Thyroid gland (tissue), 4 donors: ENCODE data around the gene GPRC5D.

Experiments
- POLR2A ChIP-seq, 2 donors: fragments of 450-650 bp; IDR thresholded peaks; one replicate each; pipeline ENCODE4 v1.6.1; 2017; ENCODE audit warnings: antibody characterized with exemption in 2 of 2, mild to moderate bottlenecking in 2 of 2, moderate library complexity in 1 of 2
- TF ChIP-seq, protein P1 (sequence below), 6 experiments: fragments of 200-600 bp in 3 of 6; fragments of 450-650 bp in 3 of 6; sonication (generic) in 3 of 6; IDR thresholded peaks; one replicate each; pipeline ENCODE4 v1.5.1; 2016 to 2019; ENCODE audit warnings: antibody characterized with exemption in 6 of 6, mild to moderate bottlenecking in 2 of 6, inconsistent platforms in 1 of 6, moderate library complexity in 1 of 6

DNA sequence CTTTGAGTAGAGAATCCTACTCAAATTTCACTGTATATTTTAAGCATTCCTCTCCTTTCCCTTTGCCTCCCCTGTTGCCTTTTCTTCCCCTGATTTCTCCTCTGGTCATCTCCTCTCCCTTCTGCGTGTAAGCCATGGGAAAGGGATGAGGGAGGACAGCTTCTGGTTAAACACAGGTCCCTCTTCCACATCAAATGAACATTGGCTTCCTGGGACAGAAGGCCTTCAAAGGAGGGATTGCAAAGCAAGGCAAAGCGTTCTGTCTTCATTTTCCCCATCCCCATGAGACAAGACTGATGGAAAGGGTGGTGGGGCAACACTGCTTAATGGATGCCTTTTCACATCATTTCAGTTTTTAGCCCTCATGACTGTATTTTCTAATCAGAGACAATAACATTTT is 34.5 kb downstream of the GPRC5D start:
- TF ChIP-seq, protein P1, sequence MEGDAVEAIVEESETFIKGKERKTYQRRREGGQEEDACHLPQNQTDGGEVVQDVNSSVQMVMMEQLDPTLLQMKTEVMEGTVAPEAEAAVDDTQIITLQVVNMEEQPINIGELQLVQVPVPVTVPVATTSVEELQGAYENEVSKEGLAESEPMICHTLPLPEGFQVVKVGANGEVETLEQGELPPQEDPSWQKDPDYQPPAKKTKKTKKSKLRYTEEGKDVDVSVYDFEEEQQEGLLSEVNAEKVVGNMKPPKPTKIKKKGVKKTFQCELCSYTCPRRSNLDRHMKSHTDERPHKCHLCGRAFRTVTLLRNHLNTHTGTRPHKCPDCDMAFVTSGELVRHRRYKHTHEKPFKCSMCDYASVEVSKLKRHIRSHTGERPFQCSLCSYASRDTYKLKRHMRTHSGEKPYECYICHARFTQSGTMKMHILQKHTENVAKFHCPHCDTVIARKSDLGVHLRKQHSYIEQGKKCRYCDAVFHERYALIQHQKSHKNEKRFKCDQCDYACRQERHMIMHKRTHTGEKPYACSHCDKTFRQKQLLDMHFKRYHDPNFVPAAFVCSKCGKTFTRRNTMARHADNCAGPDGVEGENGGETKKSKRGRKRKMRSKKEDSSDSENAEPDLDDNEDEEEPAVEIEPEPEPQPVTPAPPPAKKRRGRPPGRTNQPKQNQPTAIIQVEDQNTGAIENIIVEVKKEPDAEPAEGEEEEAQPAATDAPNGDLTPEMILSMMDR (IDR thresholded peaks at IDR 0.05) = no peak
- no peak for TF ChIP-seq POLR2A (IDR thresholded peaks at IDR 0.05)
